ENCODE data around the gene SLC22A1. TPM values are rescaled to one million over a fixed set of nuclear protein-coding genes. Genes with fewer than 3 reads are reported as not detected.
"Not testable (repeated sequence)": the region's sequence is repeated elsewhere in the genome, so short reads cannot be mapped to it uniquely, and the experiment has no call there.

The SLC22A1 gene
- total RNA-seq, 2 donors from 2014 or later, result 1.2 to 1.6 TPM

GRCh38 chr6:160088784-160089533, 32.7 kb upstream of the SLC22A1 start:
- no peak for TF ChIP-seq CTCF (IDR thresholded peaks at IDR 0.05)
- Histone ChIP-seq H3K4me3 (peak overlapping the region; percentile 48), H3K36me3 (peaks cover 56% of the 10 kb centered on the region), H3K27me3 (replicated peaks; ENCODE audit: insufficient read depth) (no peaks in the 10 kb centered on the region), H3K27ac (peak overlapping the region; percentile 67 to 77), H3K9me3 (no peaks in the 10 kb centered on the region), H3K4me1 (ENCODE audit: control insufficient read depth in 1 of 2, low read depth in 2 of 2) (peaks cover 5 to 12% of the 10 kb centered on the region in 2 donors)
- ATAC-seq (ENCODE audit: insufficient number of reproducible peaks, low FRiP score, low read depth) (no peak), DNase-seq (ENCODE audit: low spot score) (no peak)

- TF ChIP-seq CTCF (IDR thresholded peaks at IDR 0.05), result no peak
- DNase-seq (ENCODE audit: low spot score), result no peak
- no peaks in the 10 kb centered on the region for H3K27me3 ChIP-seq (replicated peaks; ENCODE audit: insufficient read depth)
- ATAC-seq (ENCODE audit: insufficient number of reproducible peaks, low FRiP score, low read depth), result no peak
- no peak overlapping the region for H3K4me3 ChIP-seq
- H3K36me3 ChIP-seq, result peaks cover 57% of the 10 kb centered on the region
- H3K4me1 ChIP-seq (ENCODE audit: control insufficient read depth in 1 of 2, low read depth in 2 of 2), result peaks cover 5 to 12% of the 10 kb centered on the region in 2 donors
- peak overlapping the region; percentile 67 to 77 for H3K27ac ChIP-seq
- H3K9me3 ChIP-seq, result no peaks in the 10 kb centered on the region
Measured at GRCh38 chr6:160089534-160089897, 32.1 kb upstream of the SLC22A1 start.

- not testable (repeated sequence) for ATAC-seq (ENCODE audit: insufficient number of reproducible peaks, low FRiP score, low read depth); H3K27me3 ChIP-seq (replicated peaks; ENCODE audit: insufficient read depth); DNase-seq (ENCODE audit: low spot score); H3K9me3 ChIP-seq; H3K27ac ChIP-seq; H3K4me3 ChIP-seq
- peaks cover 50% of the 10 kb centered on the region for H3K36me3 ChIP-seq
- H3K4me1 ChIP-seq (ENCODE audit: control insufficient read depth in 1 of 2, low read depth in 2 of 2), result peaks cover 5 to 12% of the 10 kb centered on the region in 2 donors
Measured at GRCh38 chr6:160090442-160091239, 31.0 kb upstream of the SLC22A1 start.

GRCh38 chr6:160092176-160092575, 29.4 kb upstream of the SLC22A1 start:
- H3K9me3 ChIP-seq; DNase-seq (ENCODE audit: low spot score); ATAC-seq (ENCODE audit: insufficient number of reproducible peaks, low FRiP score, low read depth); H3K27ac ChIP-seq; H3K4me3 ChIP-seq; H3K27me3 ChIP-seq (replicated peaks; ENCODE audit: insufficient read depth): not testable (repeated sequence)
- peaks cover 5 to 12% of the 10 kb centered on the region in 2 donors for H3K4me1 ChIP-seq (ENCODE audit: control insufficient read depth in 1 of 2, low read depth in 2 of 2)
- H3K36me3 ChIP-seq, result peaks cover 47% of the 10 kb centered on the region

- no peak overlapping the region for H3K27ac ChIP-seq
- H3K27me3 ChIP-seq (replicated peaks; ENCODE audit: insufficient read depth), result no peaks in the 10 kb centered on the region
- peaks cover 5 to 12% of the 10 kb centered on the region in 2 donors for H3K4me1 ChIP-seq (ENCODE audit: control insufficient read depth in 1 of 2, low read depth in 2 of 2)
- DNase-seq (ENCODE audit: low spot score) (no peak), ATAC-seq (ENCODE audit: insufficient number of reproducible peaks, low FRiP score, low read depth) (no peak)
- no peaks in the 10 kb centered on the region for H3K9me3 ChIP-seq
- no peak for TF ChIP-seq CTCF (IDR thresholded peaks at IDR 0.05)
- H3K36me3 ChIP-seq, result peaks cover 47% of the 10 kb centered on the region
- H3K4me3 ChIP-seq, result no peak overlapping the region
Measured at GRCh38 chr6:160092602-160093001, 29.0 kb upstream of the SLC22A1 start.

- no peak for TF ChIP-seq CTCF (IDR thresholded peaks at IDR 0.05)
- Histone ChIP-seq H3K27me3 (replicated peaks; ENCODE audit: insufficient read depth) (no peaks in the 10 kb centered on the region), H3K27ac (no peak overlapping the region), H3K9me3 (no peaks in the 10 kb centered on the region), H3K4me1 (ENCODE audit: control insufficient read depth in 1 of 2, low read depth in 2 of 2) (peaks cover 5 to 9% of the 10 kb centered on the region in 2 donors), H3K4me3 (no peak overlapping the region), H3K36me3 (peaks cover 47% of the 10 kb centered on the region)
- no peak for ATAC-seq (ENCODE audit: insufficient number of reproducible peaks, low FRiP score, low read depth)
- DNase-seq (ENCODE audit: low spot score), result no peak
Measured at GRCh38 chr6:160093061-160093460, 28.6 kb upstream of the SLC22A1 start.

Measured in thoracic aorta (tissue), 2 donors.